Measurements from ENCODE around the gene TMEM260. TPM values are rescaled to one million over a fixed set of nuclear protein-coding genes. Genes with fewer than 3 reads are reported as not detected.
"Not testable (repeated sequence)": the region's sequence is repeated elsewhere in the genome, so short reads cannot be mapped to it uniquely, and the experiment has no call there.

TMEM260 gene
- total RNA-seq, 1 experiment from 2014 or later: 17.8 TPM

GRCh38 chr14:56664811-56665421 is 85.3 kb downstream of the TMEM260 start:
- H3K4me3 ChIP-seq (ENCODE audit: low read length): no peak overlapping the region
- intact Hi-C loops (cut with micrococcal nuclease): loop anchor here (5.0 kb wide), 1 partner anchor 517 kb away; no protein-coding TSS in a partner anchor
- no peak overlapping the region for H3K4me2 ChIP-seq (ENCODE audit: low read length)
- TF ChIP-seq CTCF (conservative IDR thresholded peaks at IDR 0.05; ENCODE audit: low read depth, low read length): no peak
- CTCF ChIA-PET: no interaction called here
- POLR2A ChIA-PET (ENCODE audit: unreplicated experiment): no interaction called here
- no peak overlapping the region for H2AFZ ChIP-seq (ENCODE audit: low read length)
- no peak overlapping the region for H3K9ac ChIP-seq (ENCODE audit: low read length)
- peaks cover 49% of the 10 kb centered on the region for H3K27me3 ChIP-seq (ENCODE audit: low read length)
- no TSS peak for BruUV-seq (replicated peaks)
- no peaks in the 10 kb centered on the region for H3K9me3 ChIP-seq (ENCODE audit: low read length)
- DNase-seq (no peak), ATAC-seq (no peak)
- no peaks in the 10 kb centered on the region for H3F3A ChIP-seq (ENCODE audit: low read length, unreplicated experiment)
- H4K20me1 ChIP-seq (ENCODE audit: low read length): no peaks in the 10 kb centered on the region
- H3K9me2 ChIP-seq (replicated peaks; ENCODE audit: low read length): no peaks in the 10 kb centered on the region
- no peaks in the 10 kb centered on the region for H3K79me2 ChIP-seq (ENCODE audit: low read length)
- H3K4me1 ChIP-seq (ENCODE audit: insufficient read depth, low read length): peaks cover 7% of the 10 kb centered on the region
- no peak overlapping the region for H3K27ac ChIP-seq (ENCODE audit: low read length)
- no peaks in the 10 kb centered on the region for H3K36me3 ChIP-seq (ENCODE audit: low read depth, low read length)

GRCh38 chr14:56666294-56666693 is 86.7 kb downstream of the TMEM260 start:
- H3K36me3 ChIP-seq (ENCODE audit: low read depth, low read length): no peaks in the 10 kb centered on the region
- H3K27me3 ChIP-seq (ENCODE audit: low read length): peaks cover 44% of the 10 kb centered on the region
- H3K4me1 ChIP-seq (ENCODE audit: insufficient read depth, low read length): peaks cover 7% of the 10 kb centered on the region
- intact Hi-C loops (cut with micrococcal nuclease): no loop called here
- H2AFZ ChIP-seq (ENCODE audit: low read length): no peak overlapping the region
- no peak overlapping the region for H3K4me3 ChIP-seq (ENCODE audit: low read length)
- no TSS peak for BruUV-seq (replicated peaks)
- TF ChIP-seq EZH2phosphoT487 (IDR thresholded peaks at IDR 0.05; ENCODE audit: borderline replicate concordance, low read length) (no peak), EZH2 (IDR thresholded peaks at IDR 0.05; ENCODE audit: low read length, unreplicated experiment) (no peak), CTCF (conservative IDR thresholded peaks at IDR 0.05; ENCODE audit: low read depth, low read length) (no peak)
- ATAC-seq (no peak), DNase-seq (no peak)
- CTCF ChIA-PET: no interaction called here
- no peaks in the 10 kb centered on the region for H4K20me1 ChIP-seq (ENCODE audit: low read length)
- no peak overlapping the region for H3K9ac ChIP-seq (ENCODE audit: low read length)
- no peaks in the 10 kb centered on the region for H3K9me2 ChIP-seq (replicated peaks; ENCODE audit: low read length)
- H3K79me2 ChIP-seq (ENCODE audit: low read length): no peaks in the 10 kb centered on the region
- no peak overlapping the region for H3K27ac ChIP-seq (ENCODE audit: low read length)
- no peaks in the 10 kb centered on the region for H3F3A ChIP-seq (ENCODE audit: low read length, unreplicated experiment)
- H3K4me2 ChIP-seq (ENCODE audit: low read length): no peak overlapping the region
- no peaks in the 10 kb centered on the region for H3K9me3 ChIP-seq (ENCODE audit: low read length)
- POLR2A ChIA-PET (ENCODE audit: unreplicated experiment): no interaction called here

- no peak for TF ChIP-seq CTCF (conservative IDR thresholded peaks at IDR 0.05; ENCODE audit: low read depth, low read length)
- TF ChIP-seq EZH2 (IDR thresholded peaks at IDR 0.05; ENCODE audit: low read length, unreplicated experiment): no peak
- no peak for TF ChIP-seq EZH2phosphoT487 (IDR thresholded peaks at IDR 0.05; ENCODE audit: borderline replicate concordance, low read length)
- intact Hi-C loops (cut with micrococcal nuclease): no loop called here
- Histone ChIP-seq H3K4me2 (ENCODE audit: low read length) (no peak overlapping the region), H4K20me1 (ENCODE audit: low read length) (no peaks in the 10 kb centered on the region), H3K36me3 (ENCODE audit: low read depth, low read length) (no peaks in the 10 kb centered on the region), H3K27ac (ENCODE audit: low read length) (no peak overlapping the region), H3K27me3 (ENCODE audit: low read length) (peaks cover 41% of the 10 kb centered on the region), H3K79me2 (ENCODE audit: low read length) (no peaks in the 10 kb centered on the region), H3K4me3 (ENCODE audit: low read length) (no peak overlapping the region), H2AFZ (ENCODE audit: low read length) (no peak overlapping the region), H3K9ac (ENCODE audit: low read length) (no peak overlapping the region), H3K4me1 (ENCODE audit: insufficient read depth, low read length) (peaks cover 7% of the 10 kb centered on the region), H3F3A (ENCODE audit: low read length, unreplicated experiment) (no peaks in the 10 kb centered on the region), H3K9me2 (replicated peaks; ENCODE audit: low read length) (no peaks in the 10 kb centered on the region), H3K9me3 (ENCODE audit: low read length) (no peaks in the 10 kb centered on the region)
- BruUV-seq (replicated peaks): no TSS peak
- CTCF ChIA-PET: no interaction called here
- ATAC-seq (peak; percentile 99), DNase-seq (peak; percentile 82)
- POLR2A ChIA-PET (ENCODE audit: unreplicated experiment): no interaction called here
These were observed 87.1 kb downstream of the TMEM260 start for GRCh38 chr14:56666716-56667115.

- ATAC-seq; BruUV-seq (replicated peaks); H4K20me1 ChIP-seq (ENCODE audit: low read length); DNase-seq; H3F3A ChIP-seq (ENCODE audit: low read length, unreplicated experiment); H3K9ac ChIP-seq (ENCODE audit: low read length); H3K9me3 ChIP-seq (ENCODE audit: low read length); H3K4me1 ChIP-seq (ENCODE audit: insufficient read depth, low read length); H3K36me3 ChIP-seq (ENCODE audit: low read depth, low read length); H3K27ac ChIP-seq (ENCODE audit: low read length); H3K9me2 ChIP-seq (replicated peaks; ENCODE audit: low read length); H3K79me2 ChIP-seq (ENCODE audit: low read length); CTCF ChIA-PET; H2AFZ ChIP-seq (ENCODE audit: low read length); H3K4me2 ChIP-seq (ENCODE audit: low read length); intact Hi-C loops (cut with micrococcal nuclease); H3K4me3 ChIP-seq (ENCODE audit: low read length); POLR2A ChIA-PET (ENCODE audit: unreplicated experiment): not testable (repeated sequence)
- H3K27me3 ChIP-seq (ENCODE audit: low read length): peaks cover 35% of the 10 kb centered on the region
These were observed 87.7 kb downstream of the TMEM260 start for GRCh38 chr14:56667290-56667689.
